Heart left ventricle (tissue), 16 donors: ENCODE data around the gene NABP2. TPM values are rescaled to one million over a fixed set of nuclear protein-coding genes. Genes with fewer than 3 reads are reported as not detected.
A peak's percentile ranks its signal among the peaks of the same experiment; 100 is the strongest.

ENCODE experiments used
- ATAC-seq, 4 donors: fragments of 200-7000 bp; cut with Tn5 transposase; one replicate each; pipeline ENCODE4 v1.9.1; 2020 to 2022; ENCODE audit warnings: moderate library complexity in 4 of 4, mild to moderate bottlenecking in 3 of 4, moderate number of reproducible peaks in 1 of 4
- DNase-seq, 5 donors: peaks; one replicate each; pipeline ENCODE4 v3.0.0-alpha.2; 2020
- H3K27ac ChIP-seq, 12 donors: fragments of 200-600 bp; sonication (generic) in 4 of 12; one replicate each; pipeline versions ENCODE4 v1.5.0 to v1.8.0; 2016 to 2022; ENCODE audit warnings: mild to moderate bottlenecking in 2 of 12
- H3K27me3 ChIP-seq, 9 donors: fragments of 200-600 bp; sonication (generic) in 2 of 9; one replicate each; pipeline versions ENCODE4 v1.5.1 to v1.8.0; 2016 to 2022; ENCODE audit warnings: mild to moderate bottlenecking in 3 of 9
- H3K36me3 ChIP-seq, 9 donors: fragments of 200-600 bp; sonication (generic) in 2 of 9; one replicate each; pipeline versions ENCODE4 v1.5.0 to v1.8.0; 2018 to 2022; ENCODE audit warnings: mild to moderate bottlenecking in 2 of 9
- H3K4me1 ChIP-seq, 12 donors: fragments of 200-600 bp; sonication (generic) in 4 of 12; one replicate each; pipeline versions ENCODE4 v1.5.0 to v1.8.0; 2016 to 2022; ENCODE audit warnings: mild to moderate bottlenecking in 3 of 12
- H3K4me3 ChIP-seq, 12 donors: fragments of 200-600 bp; sonication (generic) in 4 of 12; one replicate each; pipeline versions ENCODE4 v1.5.0 to v1.8.0; 2017 to 2022; ENCODE audit warnings: mild to moderate bottlenecking in 9 of 12, moderate library complexity in 4 of 12
- H3K9me3 ChIP-seq, 12 donors: fragments of 200-600 bp; sonication (generic) in 4 of 12; one replicate each; pipeline versions ENCODE4 v1.5.0 to v1.8.0; 2016 to 2022; ENCODE audit warnings: mild to moderate bottlenecking in 1 of 12
- POLR2A ChIP-seq, 2 donors: fragments of 450-650 bp; IDR thresholded peaks; one replicate each; pipeline ENCODE4 v1.6.1; 2017; ENCODE audit warnings: antibody characterized with exemption in 2 of 2, mild to moderate bottlenecking in 2 of 2, moderate library complexity in 2 of 2
- WGBS, 4 donors: extraction: QIAGEN DNeasy Blood & Tissue Kit in 2 of 4; methylation state at CpG; one replicate each; pipeline versions ENCODE4 v1.1.5 to v1.1.7; 2013 to 2018; 5-methylcytosine and 5-hydroxymethylcytosine counted together
- intact Hi-C, 10 donors: fragments of 100-400 bp; cut with DNase I; formaldehyde crosslinking; loops; one replicate each; pipeline versions ENCODE4 v1.11.1 to v1.14.2; 2022
- polyA plus RNA-seq, 2 donors: library from polyadenylated mRNA; stranded (reverse); fragments of 200-250 nt; gene quantifications; one replicate each; pipeline ENCODE4 v1.2.3, GENCODE V29; 2013
- total RNA-seq, 9 donors: library from RNA; depleted of rRNA in 2 of 9; stranded (reverse); fragments of >200 nt in 2 of 9; fragmentation: NEBNext Ultra II Directional in 3 of 9; extraction: Animal tissue kit (Norgen Biotek cat#: 25700) in 3 of 9; gene quantifications; one replicate each; pipeline versions ENCODE4 v1.1.0 to v1.2.4, GENCODE V29; 2016 to 2023
- TF ChIP-seq, protein P1 (sequence below), 12 donors: fragments of 200-600 bp; sonication (generic) in 4 of 12; IDR thresholded peaks; one replicate each; pipeline versions ENCODE4 v1.5.0 to v1.8.0; 2018 to 2022; ENCODE audit warnings: antibody characterized with exemption in 12 of 12, mild to moderate bottlenecking in 5 of 12
- donor health status: ischemic (EF 13 %, LVEDD 7.1; RV severe dilation, severe dysfunction).
- donor health status: healthy with polysubstance abuse.
- donor health status: DM: no; HTN: yes; CAD: no.
- donor health status: DM: no; HTN: no; CAD: no.
- donor health status: ischemic (EF 25% LVEDD 6.9; RV normal size, moderate dysfunction).
- donor health status: ischemic (EF 25% LVEDD 5.7; RV mildly dilated, moderate dysfunction).
- donor health status: healthy.
- donor health status: DM: yes; HTN: yes; CAD: no.
- donor health status: ischemic (EF 35%, LVEDD 5.7; RV mildly dilated, moderate dysfunction).
- donor health status: nonischemic (EF 11% LVEDD 7.7; RV severe dilation, severe dysfunction).
- donor health status: DM: yes; HTN: yes; CAD: no.
- donor health status: PGD.
- donor health status: ischemic (EF 29% LVEDD 5.4; RV normal size, mild dysfunction).
- donor health status: nonischemic (EF 23%, LVEDD 6.1; RV moderate dilation, normal function).

Gene NABP2
- total and polyA plus RNA-seq, 11 donors, result 14.8 to 30.1 (median 20.7) TPM

DNA sequence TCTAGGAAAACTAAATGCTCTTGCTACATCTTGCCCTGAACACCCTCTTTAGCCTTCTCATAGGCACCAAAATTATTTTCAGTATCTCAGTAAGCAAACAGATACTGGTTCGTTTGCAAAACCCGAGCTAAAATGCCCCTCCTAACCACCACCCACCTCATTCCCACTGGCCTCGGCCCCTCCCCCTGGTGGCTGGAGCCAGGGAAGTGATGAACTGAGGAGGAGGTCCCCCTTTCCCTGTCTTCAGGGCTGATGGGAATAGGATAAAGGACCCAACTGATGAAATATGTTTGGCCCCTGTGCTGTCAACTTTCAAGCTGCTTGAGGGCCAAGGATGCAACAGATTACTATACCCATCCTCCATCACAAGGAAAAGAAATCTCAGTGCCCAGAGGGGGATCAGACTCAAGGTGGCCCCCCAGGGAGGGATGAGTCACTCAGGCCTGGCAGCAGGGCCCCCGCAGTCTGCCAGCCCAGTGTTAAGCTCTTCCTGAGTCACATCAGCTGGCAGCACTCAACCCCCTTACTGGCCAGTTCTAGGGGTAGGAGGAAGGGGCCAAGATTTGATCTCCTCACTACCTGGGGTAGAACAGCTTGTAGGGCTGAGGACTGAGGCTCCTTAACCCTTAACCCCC, 32.3 kb downstream of the NABP2 start:
- DNase-seq, result peak in 1 of 5 donors; percentile 35
- intact Hi-C loops, result loop anchor here in 4 of 10 donors (5.0 kb wide), 1 partner anchor 34 kb away; the partner anchor contains the start of genes NABP2 (in 4 of the 4) and RNF41 (in 4 of the 4)
- Histone ChIP-seq H3K4me3 (peak overlapping the region in 4 of 12 donors; percentile 85 to 99 (median 96)), H3K36me3 (peaks cover 0 to 56% (median 50%) of the 10 kb centered on the region in 9 donors), H3K9me3 (no peaks in the 10 kb centered on the region), H3K27me3 (no peaks in the 10 kb centered on the region), H3K4me1 (peaks cover 5 to 29% (median 23%) of the 10 kb centered on the region in 12 donors), H3K27ac (peak overlapping the region in 1 of 12 donors; percentile 5)
- ATAC-seq, result no peak
- TF ChIP-seq POLR2A (IDR thresholded peaks at IDR 0.05), result no peak
- TF ChIP-seq, protein P1, sequence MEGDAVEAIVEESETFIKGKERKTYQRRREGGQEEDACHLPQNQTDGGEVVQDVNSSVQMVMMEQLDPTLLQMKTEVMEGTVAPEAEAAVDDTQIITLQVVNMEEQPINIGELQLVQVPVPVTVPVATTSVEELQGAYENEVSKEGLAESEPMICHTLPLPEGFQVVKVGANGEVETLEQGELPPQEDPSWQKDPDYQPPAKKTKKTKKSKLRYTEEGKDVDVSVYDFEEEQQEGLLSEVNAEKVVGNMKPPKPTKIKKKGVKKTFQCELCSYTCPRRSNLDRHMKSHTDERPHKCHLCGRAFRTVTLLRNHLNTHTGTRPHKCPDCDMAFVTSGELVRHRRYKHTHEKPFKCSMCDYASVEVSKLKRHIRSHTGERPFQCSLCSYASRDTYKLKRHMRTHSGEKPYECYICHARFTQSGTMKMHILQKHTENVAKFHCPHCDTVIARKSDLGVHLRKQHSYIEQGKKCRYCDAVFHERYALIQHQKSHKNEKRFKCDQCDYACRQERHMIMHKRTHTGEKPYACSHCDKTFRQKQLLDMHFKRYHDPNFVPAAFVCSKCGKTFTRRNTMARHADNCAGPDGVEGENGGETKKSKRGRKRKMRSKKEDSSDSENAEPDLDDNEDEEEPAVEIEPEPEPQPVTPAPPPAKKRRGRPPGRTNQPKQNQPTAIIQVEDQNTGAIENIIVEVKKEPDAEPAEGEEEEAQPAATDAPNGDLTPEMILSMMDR (IDR thresholded peaks at IDR 0.05), result peak in 1 of 12 donors; percentile 5
- 36 to 46% (median 41%) methylated on average over 4 of the region's 4 CpGs for WGBS, 4 donors

DNA sequence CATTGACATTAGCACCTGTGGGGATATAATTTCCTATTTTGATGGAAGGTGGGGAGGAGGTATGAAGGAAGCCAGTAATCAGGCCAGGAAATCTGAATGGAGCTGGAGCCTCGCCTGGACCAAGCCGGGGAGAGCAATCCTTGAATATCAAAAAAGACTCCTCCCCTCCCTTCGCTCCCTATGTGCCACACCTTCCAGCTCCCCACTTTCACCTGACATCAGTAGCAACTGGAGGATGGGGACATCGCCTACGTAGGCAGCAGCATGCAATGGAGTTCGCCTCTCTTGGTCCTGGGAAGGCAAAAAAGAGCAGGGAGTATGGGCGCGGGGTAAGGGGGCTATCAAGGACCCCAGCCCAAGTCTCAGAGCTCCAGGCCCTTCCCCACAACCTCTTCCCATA, 32.9 kb downstream of the NABP2 start:
- Histone ChIP-seq H3K27ac (peak overlapping the region in 3 of 12 donors; percentile 74 to 92 (median 87)), H3K27me3 (no peaks in the 10 kb centered on the region), H3K9me3 (no peaks in the 10 kb centered on the region), H3K36me3 (peaks cover 0 to 50% (median 44%) of the 10 kb centered on the region in 9 donors), H3K4me1 (peaks cover 5 to 29% (median 23%) of the 10 kb centered on the region in 12 donors), H3K4me3 (peak overlapping the region in 11 of 12 donors; percentile 60 to 99 (median 95))
- peak in 1 of 5 donors; percentile 0 for DNase-seq
- ATAC-seq, result no peak
- intact Hi-C loops, result loop anchor here in 4 of 10 donors (5.0 kb wide), 1 partner anchor 35 kb away; the partner anchor contains the start of genes NABP2 (in 4 of the 4) and RNF41 (in 4 of the 4)
- WGBS, 4 donors, result 47 to 60% (median 58%) methylated on average over 8 of the region's 8 CpGs
- no peak for TF ChIP-seq POLR2A (IDR thresholded peaks at IDR 0.05)
- TF ChIP-seq, protein P1 (IDR thresholded peaks at IDR 0.05), result no peak

DNA sequence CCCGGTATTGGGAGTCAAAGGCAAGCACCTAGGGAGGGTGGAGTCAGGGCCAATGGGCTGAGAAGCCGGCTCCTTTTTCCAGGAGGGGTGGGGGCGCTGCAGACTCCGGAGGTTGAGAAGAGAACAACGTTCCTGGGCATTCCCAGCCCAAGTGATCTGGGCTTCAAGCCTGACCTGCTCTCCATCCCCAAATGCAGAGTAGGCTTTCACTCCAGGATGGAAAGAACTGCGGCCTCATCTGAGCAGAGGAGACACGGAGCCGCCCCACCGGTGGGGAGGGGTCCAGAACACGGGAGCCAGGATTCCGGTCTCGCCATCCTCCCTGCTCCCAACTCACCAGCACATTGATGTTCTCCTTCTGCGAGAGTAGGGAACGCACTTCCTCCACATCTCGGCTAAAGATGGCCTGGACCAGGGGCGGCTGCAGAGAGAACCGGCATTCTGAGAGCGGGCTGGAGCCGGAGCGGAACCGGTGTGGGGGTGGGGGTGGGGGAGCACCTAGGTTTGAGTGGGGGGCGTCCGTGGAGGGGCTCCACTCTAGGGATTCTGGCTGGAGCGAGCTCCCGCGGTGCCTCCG, 33.4 kb downstream of the NABP2 start:
- intact Hi-C loops, result loop anchor here in 6 of 10 donors (2.0 to 5.0 kb wide), 3 partner anchors 33 to 65 kb away; partner anchors contain the start of genes NABP2 (in 6 of the 6) and RNF41 (in 4 of the 6)
- peak in 3 of 4 donors; percentile 15 to 35 (median 33) for ATAC-seq
- TF ChIP-seq, protein P1 (IDR thresholded peaks at IDR 0.05), result no peak
- TF ChIP-seq POLR2A (IDR thresholded peaks at IDR 0.05), result no peak
- DNase-seq, result no peak
- no peaks in the 10 kb centered on the region for H3K27me3 ChIP-seq
- H3K9me3 ChIP-seq, result no peaks in the 10 kb centered on the region
- peak overlapping the region; percentile 60 to 99 (median 96) for H3K4me3 ChIP-seq
- peaks cover 0 to 45% (median 39%) of the 10 kb centered on the region in 9 donors for H3K36me3 ChIP-seq
- 0 to 1% (median 1%) methylated on average over 10 to 27 of the region's 27 CpGs for WGBS, 4 donors
- H3K27ac ChIP-seq, result peak overlapping the region; percentile 51 to 97 (median 90)
- H3K4me1 ChIP-seq, result peaks cover 5 to 29% (median 23%) of the 10 kb centered on the region in 12 donors
